AG08396 (cell line): ENCODE measurements around the gene ATL2.

Experiments
- DNase-seq: peaks from one replicate; pipeline ENCODE4 v3.0.0; 2012; ENCODE audit warnings: low spot score, mixed read lengths

The ATL2 gene

GRCh38 chr2:38248707-38249106 lies 128.4 kb downstream of the ATL2 start:
- no peak for DNase-seq

GRCh38 chr2:38248255-38248654 lies 128.8 kb downstream of the ATL2 start:
- no peak for DNase-seq

- no peak for DNase-seq
Observed at GRCh38 chr2:38246105-38246504, 131.0 kb downstream of the ATL2 start.

GRCh38 chr2:38245114-38245641 lies 131.9 kb downstream of the ATL2 start:
- DNase-seq, result no peak

GRCh38 chr2:38244301-38244700 lies 132.8 kb downstream of the ATL2 start:
- DNase-seq, result no peak
